ENCODE results near the gene ADAM10. TPM values are rescaled to one million over a fixed set of nuclear protein-coding genes. Genes with fewer than 3 reads are reported as not detected.

The ADAM10 gene
- total and polyA plus RNA-seq, 7 donors = 7.9 to 37.9 (median 33.1) TPM

DNA sequence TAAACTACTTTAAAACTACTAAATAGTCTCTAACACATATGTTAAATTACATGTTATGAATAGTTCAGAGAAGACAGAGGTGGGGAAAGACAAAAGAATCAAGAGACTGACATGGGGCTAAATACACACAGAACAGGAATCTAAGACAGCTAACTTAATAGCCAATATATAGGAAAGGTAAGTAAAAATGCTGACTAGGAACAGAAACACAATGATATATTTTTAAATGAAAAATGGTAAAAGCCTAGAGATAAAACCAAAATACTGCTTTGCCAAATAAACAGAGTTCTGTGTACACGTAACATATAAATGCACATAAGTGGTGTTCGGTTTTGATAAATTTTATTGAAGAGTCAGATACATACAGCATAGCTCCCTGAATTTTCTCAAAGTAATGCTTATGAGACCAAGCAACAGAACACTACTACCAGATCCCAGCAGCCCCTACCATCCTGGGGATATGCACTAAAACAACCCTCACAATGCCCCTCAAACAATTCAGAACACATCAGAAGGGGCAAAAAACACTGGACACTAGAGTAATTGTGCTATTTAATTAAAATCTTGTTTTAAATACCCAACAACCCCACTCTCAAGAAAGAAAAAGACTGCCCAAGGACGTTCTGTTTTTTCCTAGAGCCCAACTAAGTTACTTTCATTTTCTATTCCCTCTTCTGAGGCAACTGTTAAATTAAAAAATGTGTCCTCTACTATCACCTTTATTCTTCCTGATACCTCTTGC is 121.1 kb downstream of the ADAM10 start:
- peaks cover 0 to 29% of the 10 kb centered on the region in 2 donors for H3K36me3 ChIP-seq (ENCODE audit: insufficient read depth in 1 of 2, low read depth in 1 of 2)
- H3K4me1 ChIP-seq = peaks cover 17% of the 10 kb centered on the region
- ATAC-seq (no peak), DNase-seq (no peak)
- H3K27ac ChIP-seq = peak overlapping the region; percentile 46
- intact Hi-C loops (cut with DNase I) = loop anchor here in 1 of 2 donors (5.0 to 10.0 kb wide), 2 partner anchors 119 to 364 kb away; partner anchors contain the start of gene ADAM10
- H3K9me3 ChIP-seq = no peaks in the 10 kb centered on the region
- TF ChIP-seq, protein P1, sequence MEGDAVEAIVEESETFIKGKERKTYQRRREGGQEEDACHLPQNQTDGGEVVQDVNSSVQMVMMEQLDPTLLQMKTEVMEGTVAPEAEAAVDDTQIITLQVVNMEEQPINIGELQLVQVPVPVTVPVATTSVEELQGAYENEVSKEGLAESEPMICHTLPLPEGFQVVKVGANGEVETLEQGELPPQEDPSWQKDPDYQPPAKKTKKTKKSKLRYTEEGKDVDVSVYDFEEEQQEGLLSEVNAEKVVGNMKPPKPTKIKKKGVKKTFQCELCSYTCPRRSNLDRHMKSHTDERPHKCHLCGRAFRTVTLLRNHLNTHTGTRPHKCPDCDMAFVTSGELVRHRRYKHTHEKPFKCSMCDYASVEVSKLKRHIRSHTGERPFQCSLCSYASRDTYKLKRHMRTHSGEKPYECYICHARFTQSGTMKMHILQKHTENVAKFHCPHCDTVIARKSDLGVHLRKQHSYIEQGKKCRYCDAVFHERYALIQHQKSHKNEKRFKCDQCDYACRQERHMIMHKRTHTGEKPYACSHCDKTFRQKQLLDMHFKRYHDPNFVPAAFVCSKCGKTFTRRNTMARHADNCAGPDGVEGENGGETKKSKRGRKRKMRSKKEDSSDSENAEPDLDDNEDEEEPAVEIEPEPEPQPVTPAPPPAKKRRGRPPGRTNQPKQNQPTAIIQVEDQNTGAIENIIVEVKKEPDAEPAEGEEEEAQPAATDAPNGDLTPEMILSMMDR (IDR thresholded peaks at IDR 0.05) = no peak
- WGBS, 3 donors = 55 to 62% (median 56%) methylated on average over 3 of the region's 3 CpGs
- no peaks in the 10 kb centered on the region for H3K27me3 ChIP-seq (ENCODE audit: insufficient read depth in 3 of 3, low read length in 2 of 3)
- H3K4me3 ChIP-seq = peak overlapping the region; percentile 52

DNA sequence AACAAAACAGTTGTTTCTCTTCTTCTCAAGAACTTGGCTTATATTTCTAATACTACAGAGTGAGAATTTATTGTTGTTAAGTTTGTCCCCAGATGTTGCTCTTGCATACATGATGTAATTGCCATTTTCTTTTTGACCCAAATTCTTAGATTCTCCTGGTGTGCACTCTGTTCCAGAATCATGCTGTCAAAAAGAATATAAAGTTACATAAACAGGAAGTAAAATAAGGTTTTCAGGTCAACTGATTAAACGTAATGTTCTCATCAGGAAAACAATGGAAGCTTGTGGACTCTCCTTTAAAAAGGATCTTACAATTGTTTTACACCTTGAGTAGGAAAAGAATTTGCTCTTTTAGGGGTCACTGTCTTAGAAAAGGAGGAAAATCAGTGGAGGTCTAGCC is 121.8 kb downstream of the ADAM10 start:
- no peak overlapping the region for H3K4me3 ChIP-seq
- no peaks in the 10 kb centered on the region for H3K9me3 ChIP-seq
- no peak for DNase-seq
- H3K27me3 ChIP-seq (ENCODE audit: insufficient read depth in 3 of 3, low read length in 2 of 3) = no peaks in the 10 kb centered on the region
- ATAC-seq = no peak
- H3K4me1 ChIP-seq = peaks cover 17% of the 10 kb centered on the region
- TF ChIP-seq, protein P1 (IDR thresholded peaks at IDR 0.05) = no peak
- intact Hi-C loops (cut with DNase I) = loop anchor here in 1 of 2 donors (5.0 to 10.0 kb wide), 2 partner anchors 120 to 363 kb away; partner anchors contain the start of gene ADAM10
- H3K36me3 ChIP-seq (ENCODE audit: insufficient read depth in 1 of 2, low read depth in 1 of 2) = peaks cover 0 to 29% of the 10 kb centered on the region in 2 donors
- WGBS, 3 donors = 15 to 41% (median 24%) methylated on average over 1 of the region's 1 CpG
- H3K27ac ChIP-seq = peak overlapping the region; percentile 4

DNA sequence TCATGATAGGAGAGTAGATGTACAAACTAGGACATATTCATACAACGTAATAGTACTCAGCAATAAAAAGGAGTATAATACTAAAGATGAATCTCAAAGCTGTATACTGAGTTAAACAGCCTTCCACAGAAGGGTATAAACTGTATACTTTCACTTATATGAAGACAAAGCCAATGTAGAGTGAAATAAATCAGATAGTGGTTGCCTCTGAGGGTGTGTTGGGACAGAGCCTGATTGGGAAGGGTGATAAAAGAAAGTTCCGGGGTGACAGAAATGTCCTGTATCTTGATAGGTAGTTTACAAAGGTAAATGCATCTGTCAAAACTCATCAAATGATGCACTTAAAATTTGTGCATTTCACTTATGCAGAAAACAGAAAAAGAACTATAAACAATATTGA is 122.5 kb downstream of the ADAM10 start:
- no peaks in the 10 kb centered on the region for H3K9me3 ChIP-seq
- 89 to 92% (median 90%) methylated on average over 2 of the region's 2 CpGs for WGBS, 3 donors
- no peak overlapping the region for H3K4me3 ChIP-seq
- ATAC-seq = no peak
- peaks cover 17% of the 10 kb centered on the region for H3K4me1 ChIP-seq
- intact Hi-C loops (cut with DNase I) = loop anchor here in 1 of 2 donors (5.0 to 10.0 kb wide), 2 partner anchors 120 to 362 kb away; partner anchors contain the start of gene ADAM10
- H3K27me3 ChIP-seq (ENCODE audit: insufficient read depth in 3 of 3, low read length in 2 of 3) = no peaks in the 10 kb centered on the region
- peaks cover 0 to 22% of the 10 kb centered on the region in 2 donors for H3K36me3 ChIP-seq (ENCODE audit: insufficient read depth in 1 of 2, low read depth in 1 of 2)
- no peak overlapping the region for H3K27ac ChIP-seq
- no peak for DNase-seq
- TF ChIP-seq, protein P1 (IDR thresholded peaks at IDR 0.05) = no peak

DNA sequence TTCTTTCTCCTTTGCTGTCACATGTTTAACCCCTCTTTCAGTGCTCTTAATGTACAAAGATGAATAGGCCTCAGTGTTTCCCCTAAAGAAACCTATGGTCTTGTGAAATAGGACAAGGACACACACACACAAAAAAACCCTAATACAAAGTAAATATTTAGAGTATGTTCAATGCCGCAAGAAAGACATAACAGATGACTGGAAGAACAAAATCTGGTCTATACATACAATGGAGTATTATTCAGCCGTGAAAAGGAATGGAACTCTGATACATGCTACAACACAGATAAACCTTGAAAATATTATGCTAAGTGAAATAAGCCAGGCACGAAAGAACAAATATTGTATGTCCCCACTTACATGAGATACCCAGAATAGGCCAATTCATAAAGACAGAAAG is 123.1 kb downstream of the ADAM10 start:
- H3K36me3 ChIP-seq (ENCODE audit: insufficient read depth in 1 of 2, low read depth in 1 of 2) = peaks cover 0 to 21% of the 10 kb centered on the region in 2 donors
- ATAC-seq (no peak), DNase-seq (no peak)
- H3K27me3 ChIP-seq (ENCODE audit: insufficient read depth in 3 of 3, low read length in 2 of 3) = no peaks in the 10 kb centered on the region
- peaks cover 17% of the 10 kb centered on the region for H3K4me1 ChIP-seq
- WGBS, 3 donors = 98 to 100% (median 98%) methylated on average over 3 of the region's 3 CpGs
- no peak overlapping the region for H3K4me3 ChIP-seq
- no peak overlapping the region for H3K27ac ChIP-seq
- intact Hi-C loops (cut with DNase I) = loop anchor here in 1 of 2 donors (5.0 to 10.0 kb wide), 2 partner anchors 121 to 362 kb away; partner anchors contain the start of gene ADAM10
- H3K9me3 ChIP-seq = no peaks in the 10 kb centered on the region
- TF ChIP-seq, protein P1 (IDR thresholded peaks at IDR 0.05) = no peak
